Skeletal muscle tissue (tissue), 4 donors: ENCODE results near the gene DOK1. TPM values are rescaled to one million over a fixed set of nuclear protein-coding genes. Genes with fewer than 3 reads are reported as not detected.
A peak's percentile ranks its signal among the peaks of the same experiment; 100 is the strongest.

Experiments used
- H3K27ac ChIP-seq: one replicate; pipeline ENCODE4 v1.7.0; 2013; ENCODE audit warnings: mild to moderate bottlenecking, low read depth, low read length, inconsistent platforms
- H3K27me3 ChIP-seq, 3 donors: one replicate each; pipeline ENCODE4 v1.7.0; 2013; ENCODE audit warnings: low read length in 3 of 3; ENCODE audit not compliant: control insufficient read depth in 3 of 3, insufficient read depth in 3 of 3
- H3K36me3 ChIP-seq, 3 donors: one replicate each; pipeline ENCODE4 v1.7.0; 2013; ENCODE audit warnings: low read length in 3 of 3; ENCODE audit not compliant: control insufficient read depth in 3 of 3, insufficient read depth in 3 of 3
- H3K4me1 ChIP-seq, 3 donors: one replicate each; pipeline ENCODE4 v1.7.0; 2013; ENCODE audit warnings: low read length in 3 of 3, mild to moderate bottlenecking in 3 of 3; ENCODE audit not compliant: control insufficient read depth in 3 of 3, insufficient read depth in 3 of 3
- H3K4me3 ChIP-seq, 3 donors: one replicate each; pipeline ENCODE4 v1.7.0; 2013; ENCODE audit warnings: low read length in 3 of 3
- H3K9ac ChIP-seq, 3 donors: one replicate each; pipeline ENCODE4 v1.7.0; 2013; ENCODE audit warnings: low read length in 3 of 3, mild to moderate bottlenecking in 3 of 3, moderate library complexity in 2 of 3, low read depth in 1 of 3
- H3K9me3 ChIP-seq, 3 donors: one replicate each; pipeline ENCODE4 v1.7.0; 2013; ENCODE audit warnings: low read length in 3 of 3; ENCODE audit not compliant: control insufficient read depth in 3 of 3
- total RNA-seq: library from RNA; depleted of rRNA; stranded (reverse); fragments of >200 nt; gene quantifications from one replicate; pipeline ENCODE4 v1.2.3, GENCODE V29; 2014
- donor health status: Osteomylitis.

Gene DOK1
- total RNA-seq, 1 donor from 2014 or later, result 12.0 TPM

DNA sequence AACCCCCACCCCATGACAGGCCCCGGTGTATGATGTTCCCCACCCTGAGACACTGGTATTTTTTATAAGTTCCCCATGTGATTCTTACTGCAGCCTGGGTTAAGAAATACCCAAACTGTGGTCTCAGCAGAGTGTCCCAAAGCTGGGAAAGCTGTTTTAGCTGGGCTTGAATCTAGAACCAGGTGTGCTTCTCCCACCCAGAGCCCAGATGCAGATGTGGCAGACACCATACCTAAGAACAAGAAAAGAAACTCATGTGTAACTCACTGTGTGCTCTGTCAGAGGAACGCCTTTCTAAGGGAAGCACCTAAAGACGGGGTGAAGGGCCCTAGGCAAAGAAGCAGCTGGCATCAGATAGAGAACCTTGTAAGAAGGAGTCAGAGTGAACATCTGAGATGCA, 23.9 kb downstream of the DOK1 start:
- Histone ChIP-seq H3K9ac (no peak overlapping the region), H3K4me3 (no peak overlapping the region), H3K36me3 (no peaks in the 10 kb centered on the region), H3K27ac (no peak overlapping the region), H3K27me3 (no peaks in the 10 kb centered on the region), H3K9me3 (no peaks in the 10 kb centered on the region), H3K4me1 (peaks cover 0 to 10% (median 5%) of the 10 kb centered on the region in 3 donors)

GRCh38 chr2:74581463-74581862, 26.9 kb downstream of the DOK1 start:
- H3K4me3 ChIP-seq, result no peak overlapping the region
- H3K36me3 ChIP-seq, result no peaks in the 10 kb centered on the region
- H3K4me1 ChIP-seq, result peaks cover 0 to 12% (median 2%) of the 10 kb centered on the region in 3 donors
- H3K27me3 ChIP-seq, result no peaks in the 10 kb centered on the region
- H3K9ac ChIP-seq, result no peak overlapping the region
- no peak overlapping the region for H3K27ac ChIP-seq
- no peaks in the 10 kb centered on the region for H3K9me3 ChIP-seq

DNA sequence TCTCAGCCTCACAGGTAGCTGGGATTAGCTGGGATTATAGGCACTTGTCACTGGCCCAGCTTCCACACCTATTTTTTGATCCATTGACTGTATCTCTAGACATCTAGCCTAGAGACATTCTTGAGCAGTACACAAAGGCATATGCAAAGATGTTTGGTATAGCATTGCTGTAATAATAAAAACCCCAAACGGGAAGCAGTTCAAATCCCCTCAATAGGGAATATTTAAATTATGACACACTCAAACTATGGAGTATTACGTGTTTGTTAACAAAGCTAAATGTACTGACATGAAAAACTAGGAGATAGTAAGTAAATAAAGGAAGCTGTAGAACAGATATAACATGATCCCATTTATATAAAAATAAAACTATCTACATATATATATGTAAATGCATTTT, 27.7 kb downstream of the DOK1 start:
- no peak overlapping the region for H3K4me3 ChIP-seq
- H3K27ac ChIP-seq, result no peak overlapping the region
- H3K4me1 ChIP-seq, result peaks cover 0 to 5% (median 0%) of the 10 kb centered on the region in 3 donors
- H3K9me3 ChIP-seq, result no peaks in the 10 kb centered on the region
- H3K27me3 ChIP-seq, result no peaks in the 10 kb centered on the region
- H3K36me3 ChIP-seq, result no peaks in the 10 kb centered on the region
- no peak overlapping the region for H3K9ac ChIP-seq

GRCh38 chr2:74583504-74583903, 29.0 kb downstream of the DOK1 start:
- Histone ChIP-seq H3K9me3 (no peaks in the 10 kb centered on the region), H3K27me3 (no peaks in the 10 kb centered on the region), H3K27ac (no peak overlapping the region), H3K36me3 (no peaks in the 10 kb centered on the region), H3K4me3 (no peak overlapping the region), H3K4me1 (peaks cover 0 to 4% (median 0%) of the 10 kb centered on the region in 3 donors), H3K9ac (no peak overlapping the region)

- Histone ChIP-seq H3K27ac (no peak overlapping the region), H3K27me3 (no peaks in the 10 kb centered on the region), H3K9ac (no peak overlapping the region)
These were observed 29.6 kb downstream of the DOK1 start for GRCh38 chr2:74584088-74584645.

DNA sequence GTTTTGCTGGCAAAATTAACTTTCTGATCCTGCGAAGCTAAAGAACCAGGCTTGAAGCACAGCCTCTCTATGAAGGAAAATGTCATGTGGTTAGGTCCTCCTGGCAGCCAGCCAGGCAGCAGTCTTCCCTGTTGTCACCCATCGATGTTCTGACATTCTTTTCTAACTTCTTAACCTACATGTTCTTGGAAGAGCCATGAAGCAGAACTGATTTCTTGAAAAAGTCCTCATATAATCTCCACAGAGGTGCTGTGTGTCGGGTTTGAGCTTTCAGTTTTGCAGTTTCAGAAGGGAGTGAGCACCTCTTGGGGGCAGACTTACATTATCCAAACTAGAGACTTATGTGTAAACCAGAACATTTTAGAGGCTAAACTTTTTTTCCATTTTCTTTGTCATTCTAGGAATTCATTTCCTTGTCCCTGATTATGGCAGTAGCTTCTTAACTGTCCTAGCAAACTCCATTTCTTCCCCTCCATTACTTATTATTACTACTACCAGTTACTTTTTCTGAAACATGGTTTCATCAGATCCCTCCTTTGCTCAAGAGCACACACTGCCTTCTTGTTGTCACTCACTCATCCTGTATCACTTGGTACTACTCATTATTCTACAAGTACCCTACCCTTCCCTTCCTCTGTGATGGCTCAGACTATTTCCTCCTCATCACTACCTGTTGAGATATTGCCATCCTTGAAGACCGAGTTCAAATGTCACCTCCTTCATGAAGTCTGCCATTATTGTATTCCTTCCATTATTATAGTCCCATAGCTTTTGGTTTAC, 31.1 kb downstream of the DOK1 start:
- Histone ChIP-seq H3K36me3 (no peaks in the 10 kb centered on the region), H3K9me3 (no peaks in the 10 kb centered on the region), H3K9ac (no peak overlapping the region), H3K27ac (no peak overlapping the region), H3K27me3 (peaks cover 0 to 3% (median 0%) of the 10 kb centered on the region in 3 donors), H3K4me1 (peaks cover 0 to 4% (median 0%) of the 10 kb centered on the region in 3 donors), H3K4me3 (peak overlapping the region in 1 of 3 donors; percentile 6)

More at GRCh38 chr2:74584088-74584645, 29.6 kb downstream of the DOK1 start:
- no peaks in the 10 kb centered on the region for H3K9me3 ChIP-seq
- H3K4me1 ChIP-seq, result peaks cover 0 to 4% (median 0%) of the 10 kb centered on the region in 3 donors
- H3K36me3 ChIP-seq, result no peaks in the 10 kb centered on the region
- no peak overlapping the region for H3K4me3 ChIP-seq

- Histone ChIP-seq H3K9ac (no peak overlapping the region), H3K4me3 (no peak overlapping the region), H3K4me1 (peaks cover 0 to 4% (median 0%) of the 10 kb centered on the region in 3 donors), H3K27ac (no peak overlapping the region), H3K27me3 (peaks cover 0 to 3% (median 0%) of the 10 kb centered on the region in 3 donors), H3K9me3 (no peaks in the 10 kb centered on the region), H3K36me3 (no peaks in the 10 kb centered on the region)
These were observed 33.3 kb downstream of the DOK1 start for GRCh38 chr2:74587664-74588277.

GRCh38 chr2:74588664-74589063, 34.1 kb downstream of the DOK1 start:
- Histone ChIP-seq H3K4me3 (no peak overlapping the region), H3K9me3 (no peaks in the 10 kb centered on the region), H3K27ac (no peak overlapping the region), H3K36me3 (no peaks in the 10 kb centered on the region), H3K27me3 (peaks cover 0 to 3% (median 2%) of the 10 kb centered on the region in 3 donors), H3K4me1 (peaks cover 0 to 2% (median 0%) of the 10 kb centered on the region in 3 donors), H3K9ac (no peak overlapping the region)

DNA sequence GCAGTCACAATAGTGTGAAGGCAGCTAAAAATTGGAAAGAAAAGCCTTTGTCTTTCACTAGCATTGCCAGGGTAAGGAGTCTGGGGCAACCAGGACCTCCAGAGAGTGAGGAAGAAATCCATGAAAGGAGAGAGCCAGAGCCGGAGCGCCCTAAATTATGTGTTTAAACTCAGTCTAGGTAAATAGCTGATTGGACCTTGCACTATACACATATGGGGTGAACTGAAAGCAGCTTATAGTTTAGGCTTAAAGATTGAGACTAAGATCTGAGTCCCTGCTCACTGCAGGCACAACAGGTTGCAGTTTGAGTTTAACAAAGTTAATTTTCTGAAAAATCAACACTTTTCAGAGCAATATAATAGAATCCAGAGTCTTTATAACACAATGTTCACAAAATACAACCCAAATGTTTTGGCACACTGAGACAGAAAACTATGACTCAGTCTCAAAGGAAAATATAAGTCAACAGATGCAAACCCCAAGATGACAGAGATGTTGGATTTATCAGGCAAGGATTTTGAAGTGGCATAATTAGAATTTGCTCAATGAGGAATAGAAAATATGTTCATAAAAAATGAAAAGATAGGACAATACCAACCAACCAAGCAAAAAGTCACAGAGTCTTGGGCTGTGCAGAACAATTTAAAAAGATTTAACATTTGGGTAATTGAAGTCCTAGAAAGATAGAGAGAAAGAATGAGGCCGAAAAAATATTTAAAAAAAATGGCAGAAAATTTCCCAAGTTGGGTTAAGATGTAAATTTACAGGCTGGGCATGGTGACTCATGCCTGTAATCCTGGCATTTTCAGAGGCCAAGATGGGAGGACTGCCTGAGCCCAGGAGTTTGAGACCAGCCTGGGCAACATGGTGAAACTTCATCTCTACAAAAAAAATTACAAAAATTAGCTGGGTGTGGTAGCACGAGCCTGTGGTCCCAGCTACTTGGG, 39.6 kb downstream of the DOK1 start:
- H3K27me3 ChIP-seq, result peaks cover 0 to 9% (median 3%) of the 10 kb centered on the region in 3 donors
- H3K9me3 ChIP-seq, result no peaks in the 10 kb centered on the region
- H3K9ac ChIP-seq, result no peak overlapping the region

More for the DNA sequence above, 39.6 kb downstream of the DOK1 start:
- Histone ChIP-seq H3K36me3 (no peaks in the 10 kb centered on the region), H3K27ac (no peak overlapping the region), H3K4me1 (no peaks in the 10 kb centered on the region), H3K4me3 (no peak overlapping the region)
